Endometrial microvascular endothelial cells (primary cell): ENCODE results near the gene FOXN3. TPM values are rescaled to one million over a fixed set of nuclear protein-coding genes. Genes with fewer than 3 reads are reported as not detected.

ENCODE experiments used
- in situ Hi-C: cut with HindIII; loops from 2 replicates; pipeline ENCODE4 v1.10.0; 2017; ENCODE audit warnings: low sequenced_read_pairs, low pct_unique_long_range_greater_than_20kb; ENCODE audit errors: inconsistent ontology term
- total RNA-seq: library from RNA; depleted of rRNA; stranded (reverse); fragments of >200 nt; gene quantifications from one replicate; pipeline ENCODE4 v1.2.3, GENCODE V29; 2015; ENCODE audit errors: inconsistent ontology term

The FOXN3 gene
- 49.3 TPM for total RNA-seq

- in situ Hi-C loops, result no loop called here
Measured at GRCh38 chr14:89417091-89417464, at the start of gene FOXN3. Gene FOXN3 (minus strand): TSS chr14:89417233. CDS start chr14:89412476, 4,757 bp downstream.

DNA sequence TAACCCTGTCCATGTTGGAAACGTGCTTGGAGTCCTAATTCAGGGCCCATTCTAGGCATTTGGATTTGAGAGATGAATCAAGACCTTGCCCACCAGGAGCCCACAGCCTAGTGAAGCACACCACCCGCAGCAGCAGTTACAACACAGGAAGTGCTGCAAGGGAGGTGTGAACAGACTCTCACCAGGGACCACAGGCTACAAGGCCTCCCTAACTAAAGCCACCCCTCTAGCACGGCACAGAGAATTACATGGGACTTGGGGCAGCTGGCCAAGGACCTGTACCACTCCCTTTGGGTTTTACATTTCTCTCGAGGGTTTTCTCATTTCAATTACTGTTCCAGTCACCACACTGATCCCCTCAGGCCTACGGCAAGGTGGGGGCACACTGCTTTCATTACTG, 49.5 kb upstream of the FOXN3 start:
- in situ Hi-C loops, result no loop called here

GRCh38 chr14:89465876-89466275, 48.8 kb upstream of the FOXN3 start:
- in situ Hi-C loops, result no loop called here

DNA sequence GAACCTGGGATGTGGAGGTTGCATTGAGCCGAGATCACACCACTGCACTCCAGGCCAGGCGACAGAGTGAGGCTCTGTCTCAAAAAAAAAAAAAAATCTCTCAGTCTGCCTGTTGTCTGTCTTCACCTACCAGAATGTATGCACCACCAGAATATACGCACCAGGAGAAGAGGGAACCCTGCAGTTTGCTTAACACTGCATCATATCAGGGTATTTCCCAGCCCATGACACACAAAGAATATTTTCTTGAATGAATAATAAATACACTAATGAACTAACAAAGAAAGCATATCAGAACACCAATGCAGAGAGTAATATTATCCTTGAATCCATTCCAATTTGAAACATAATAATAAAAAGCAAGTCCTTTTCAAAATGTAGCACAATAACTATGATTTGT, 44.2 kb upstream of the FOXN3 start:
- in situ Hi-C loops, result no loop called here

GRCh38 chr14:89458713-89459420, 41.8 kb upstream of the FOXN3 start:
- in situ Hi-C loops, result no loop called here

- in situ Hi-C loops, result no loop called here
Measured at GRCh38 chr14:89457007-89457406, 40.0 kb upstream of the FOXN3 start.

DNA sequence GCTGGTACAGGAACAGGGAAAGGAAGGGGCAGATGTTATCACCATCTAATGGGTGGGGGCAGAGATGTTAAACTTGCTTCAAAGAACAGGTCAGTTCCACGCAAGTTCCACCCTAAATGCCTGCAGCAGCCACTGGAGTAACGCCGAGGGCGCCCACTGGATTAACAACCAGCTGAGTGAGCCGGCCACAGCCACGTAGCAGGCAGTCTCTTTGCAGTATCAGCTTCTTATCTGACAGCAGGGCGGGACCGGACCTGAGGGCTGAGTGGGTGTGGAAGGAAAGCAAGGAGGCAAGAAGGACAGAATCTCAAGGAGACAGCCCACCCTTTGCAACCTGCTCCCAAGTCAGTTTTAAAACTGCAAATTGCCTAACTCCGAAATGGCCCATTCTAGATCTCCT, 38.4 kb upstream of the FOXN3 start:
- in situ Hi-C loops, result no loop called here

DNA sequence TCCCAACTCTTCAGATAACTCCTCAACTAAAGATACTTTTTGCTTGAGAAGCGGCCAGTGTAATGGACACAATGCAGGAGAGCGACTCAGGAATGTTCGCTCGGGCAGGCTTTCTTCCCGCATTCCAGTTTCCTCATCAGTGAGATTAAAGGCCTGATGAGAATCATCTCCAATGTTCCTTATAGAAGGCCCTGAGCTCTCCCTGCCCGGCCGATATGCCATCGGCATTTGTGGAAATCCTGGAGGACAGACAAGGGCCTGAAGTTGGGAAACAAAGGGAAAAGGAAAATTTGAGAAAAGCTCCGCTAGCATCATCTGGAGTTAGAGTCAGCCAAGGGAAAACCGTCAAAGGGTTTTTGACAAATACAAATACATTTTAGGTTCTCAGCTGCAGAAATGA, 38.0 kb upstream of the FOXN3 start:
- in situ Hi-C loops, result no loop called here

DNA sequence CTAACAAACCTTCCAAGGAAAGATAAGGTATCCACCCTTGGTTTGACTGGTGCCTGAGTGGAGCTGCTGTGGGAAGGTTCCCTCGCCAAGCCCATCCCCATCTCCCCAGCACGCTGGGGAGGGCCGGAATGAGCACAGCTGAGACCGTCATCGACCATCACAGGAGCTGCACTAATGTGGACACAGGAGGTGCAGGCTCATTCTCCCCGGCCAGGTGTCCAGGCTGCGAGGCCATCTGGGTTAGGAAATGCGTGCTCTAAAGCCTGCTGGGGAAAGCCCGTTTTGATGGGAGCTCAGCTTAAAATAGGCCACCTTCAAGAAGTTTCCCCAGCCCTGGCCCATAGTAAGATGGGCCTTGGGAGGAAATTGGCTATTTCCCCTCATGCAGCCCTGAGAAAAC, 35.2 kb upstream of the FOXN3 start:
- in situ Hi-C loops, result no loop called here

DNA sequence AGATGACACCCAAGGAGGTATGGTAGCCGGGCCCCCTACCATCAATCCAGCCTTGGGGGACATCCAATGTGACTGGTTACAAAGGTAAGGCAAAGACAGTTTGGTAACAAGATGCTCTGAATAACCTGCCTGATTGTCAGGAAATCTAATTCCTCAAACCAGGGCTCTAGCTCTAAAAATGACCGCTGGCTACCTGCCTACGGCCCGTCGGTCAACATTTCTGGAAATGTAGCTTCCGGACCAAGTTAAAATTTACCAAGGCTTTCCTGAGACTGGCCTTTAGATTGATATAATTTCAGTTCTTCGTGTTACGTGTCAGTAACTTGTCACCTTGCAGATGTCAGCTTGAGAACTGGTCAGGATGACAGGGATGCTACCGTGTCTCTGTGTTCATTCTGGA, 34.2 kb upstream of the FOXN3 start:
- in situ Hi-C loops, result no loop called here

DNA sequence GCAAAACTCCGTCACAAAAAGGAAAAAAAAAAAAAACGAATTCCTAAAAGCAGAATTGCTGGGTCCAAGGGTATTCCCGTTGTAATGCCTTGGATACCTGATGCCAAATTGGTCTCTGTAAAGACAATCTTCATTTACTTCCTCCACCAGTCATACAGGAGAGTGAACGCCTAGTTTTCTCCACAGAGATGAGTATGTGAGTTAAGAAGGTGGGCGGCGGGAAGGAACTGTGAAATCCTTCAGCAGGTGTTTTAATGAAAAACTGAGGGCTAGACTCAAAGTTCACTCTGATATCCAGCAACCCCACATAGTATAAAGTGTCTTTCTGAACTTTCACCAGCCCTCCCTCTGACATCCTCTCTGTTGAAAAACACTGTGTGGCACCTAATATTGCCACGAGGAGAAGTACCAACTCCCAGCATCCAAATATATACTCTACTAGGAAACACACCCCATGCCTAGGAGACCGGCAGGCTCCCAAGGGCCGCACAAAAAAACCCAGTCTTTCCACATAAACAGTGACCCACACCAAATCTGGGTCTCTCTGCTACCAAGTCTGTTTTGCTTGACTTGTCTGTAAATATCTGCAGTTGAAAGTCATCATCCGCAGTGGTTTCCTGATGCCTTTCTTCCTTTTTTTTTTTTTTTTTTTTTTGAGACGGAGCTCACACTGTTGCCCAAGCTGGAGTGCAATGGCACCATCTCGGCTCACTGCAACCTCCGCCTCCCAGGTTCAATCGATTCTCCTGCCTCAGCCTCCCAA, 30.3 kb upstream of the FOXN3 start:
- in situ Hi-C loops, result no loop called here

GRCh38 chr14:89445273-89445973, 28.4 kb upstream of the FOXN3 start:
- in situ Hi-C loops, result no loop called here

DNA sequence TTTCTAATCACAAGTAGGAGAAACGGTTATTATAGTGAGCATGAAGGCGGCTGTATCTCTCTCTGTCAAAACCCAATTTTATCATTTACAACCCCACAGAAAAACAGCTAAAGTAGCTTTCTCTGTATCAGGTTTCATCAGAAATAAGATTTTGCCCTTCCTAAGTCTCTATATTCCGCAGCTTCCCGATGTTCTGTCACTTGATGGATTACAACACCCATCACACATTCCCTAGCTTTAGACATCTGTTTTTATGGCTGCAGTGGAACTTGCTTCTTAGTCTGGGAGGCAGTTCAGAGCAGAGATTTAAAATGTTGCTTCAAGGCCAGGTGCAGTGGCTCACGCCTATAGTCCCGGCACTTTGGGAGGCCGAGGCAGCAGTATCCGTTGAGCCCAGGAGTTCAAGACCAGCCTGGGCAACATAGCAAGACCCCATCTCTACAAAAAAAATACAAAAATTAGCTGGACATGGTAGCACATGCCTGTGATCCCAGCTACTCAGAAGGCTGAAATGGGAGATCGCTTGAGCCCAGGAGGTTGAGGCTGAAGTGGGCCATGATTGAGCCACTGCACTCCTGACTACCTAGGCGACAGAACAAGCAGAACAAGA, 27.6 kb upstream of the FOXN3 start:
- in situ Hi-C loops, result no loop called here

GRCh38 chr14:89444044-89444443, 27.0 kb upstream of the FOXN3 start:
- in situ Hi-C loops, result no loop called here

- in situ Hi-C loops, result no loop called here
Measured at GRCh38 chr14:89443042-89443629, 26.1 kb upstream of the FOXN3 start.

GRCh38 chr14:89442280-89442679, 25.2 kb upstream of the FOXN3 start:
- in situ Hi-C loops, result no loop called here

DNA sequence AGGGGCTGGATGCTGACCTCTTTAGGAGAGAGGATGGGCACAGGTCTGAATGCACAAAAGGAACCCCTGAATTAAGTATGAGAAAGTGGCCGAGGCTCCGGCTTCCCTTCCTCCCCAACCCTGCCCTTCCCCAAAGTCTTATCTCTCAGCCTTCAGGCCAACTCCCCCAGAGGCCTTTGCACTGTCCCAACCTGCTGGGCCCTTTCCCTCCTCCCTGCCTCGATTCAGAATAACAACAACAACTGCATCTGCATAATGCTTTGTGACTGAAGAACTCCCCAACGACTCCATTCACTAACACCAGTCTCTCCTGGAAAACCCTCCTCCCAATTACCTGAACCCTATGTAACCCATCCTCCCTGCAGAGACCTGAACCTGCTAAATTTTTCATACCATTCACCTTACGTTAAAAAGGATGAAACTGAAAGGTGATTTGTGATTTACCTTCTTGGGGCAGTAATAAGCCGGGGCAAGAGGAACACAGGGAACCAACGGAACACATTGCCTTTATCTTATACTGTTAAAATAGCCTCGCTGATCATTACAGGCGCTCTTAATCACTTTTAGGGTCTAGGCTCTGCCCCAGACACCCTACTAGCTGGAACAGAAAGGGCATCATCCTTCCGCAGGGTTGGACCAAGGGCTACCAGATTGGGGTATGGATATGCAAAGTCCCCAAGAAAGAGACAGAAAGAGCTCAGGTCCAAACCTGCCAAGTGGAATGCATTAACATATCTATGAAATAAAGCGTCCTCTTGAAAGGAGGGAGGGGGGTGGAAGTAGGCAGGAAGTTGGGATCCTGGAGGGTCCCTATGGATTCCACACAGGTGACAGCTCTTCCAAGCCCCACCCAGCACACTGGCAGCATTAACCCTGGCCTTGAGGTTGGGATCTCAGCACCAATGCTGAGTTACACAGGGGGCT, 24.2 kb upstream of the FOXN3 start:
- in situ Hi-C loops, result no loop called here
